IPS-18c (cell line): ENCODE measurements around the gene PRRC2B.
"Not testable (repeated sequence)": the region's sequence is repeated elsewhere in the genome, so short reads cannot be mapped to it uniquely, and the experiment has no call there.

ENCODE experiments used
- H3K4me3 ChIP-seq: 2 replicates; pipeline ENCODE4 v1.7.0; 2013; ENCODE audit warnings: low read depth, mild to moderate bottlenecking, low read length, moderate library complexity; ENCODE audit not compliant: insufficient read depth
- H3K9me3 ChIP-seq: one replicate; pipeline ENCODE4 v1.6.1; 2013; ENCODE audit warnings: mild to moderate bottlenecking, low read length, moderate library complexity; ENCODE audit not compliant: control insufficient read depth, insufficient read depth

The PRRC2B gene

GRCh38 chr9:131393622-131394463 lies at the start of gene PRRC2B:
Gene PRRC2B, plus strand, starts transcription at chr9:131394086. Its CDS starts 36,059 bp downstream, at chr9:131430145.
- peak within 1 kb of the TSS; percentile 68 for H3K4me3 ChIP-seq

GRCh38 chr9:131344931-131345535 lies 48.9 kb upstream of the PRRC2B start:
- H3K9me3 ChIP-seq = not testable (repeated sequence)

More at GRCh38 chr9:131393622-131394463, at the start of gene PRRC2B:
- H3K9me3 ChIP-seq = no peaks in the 10 kb centered on the region

GRCh38 chr9:131346559-131346958 lies 47.3 kb upstream of the PRRC2B start:
- H3K4me3 ChIP-seq = no peak overlapping the region
- peaks cover 4% of the 10 kb centered on the region for H3K9me3 ChIP-seq

More at GRCh38 chr9:131344931-131345535, 48.9 kb upstream of the PRRC2B start:
- H3K4me3 ChIP-seq = not testable (repeated sequence)

- Histone ChIP-seq H3K9me3 (peaks cover 4% of the 10 kb centered on the region), H3K4me3 (no peak overlapping the region)
Observed at GRCh38 chr9:131347376-131348020, 46.4 kb upstream of the PRRC2B start.

- Histone ChIP-seq H3K4me3 (no peak overlapping the region), H3K9me3 (peaks cover 4% of the 10 kb centered on the region)
Observed at GRCh38 chr9:131348631-131349521, 45.0 kb upstream of the PRRC2B start.

GRCh38 chr9:131349522-131349880 lies 44.4 kb upstream of the PRRC2B start:
- peaks cover 4% of the 10 kb centered on the region for H3K9me3 ChIP-seq
- peak overlapping the region; percentile 34 for H3K4me3 ChIP-seq

GRCh38 chr9:131349881-131350563 lies 43.9 kb upstream of the PRRC2B start:
- H3K4me3 ChIP-seq = peak overlapping the region; percentile 34

GRCh38 chr9:131356479-131356878 lies 37.4 kb upstream of the PRRC2B start:
- H3K9me3 ChIP-seq, H3K4me3 ChIP-seq: not testable (repeated sequence)

More at GRCh38 chr9:131349881-131350563, 43.9 kb upstream of the PRRC2B start:
- no peaks in the 10 kb centered on the region for H3K9me3 ChIP-seq

- Histone ChIP-seq H3K4me3 (no peak overlapping the region), H3K9me3 (no peaks in the 10 kb centered on the region)
Observed at GRCh38 chr9:131358556-131358955, 35.3 kb upstream of the PRRC2B start.

- no peaks in the 10 kb centered on the region for H3K9me3 ChIP-seq
- H3K4me3 ChIP-seq = no peak overlapping the region
Observed at GRCh38 chr9:131361202-131361833, 32.6 kb upstream of the PRRC2B start.

- H3K9me3 ChIP-seq = peaks cover 2% of the 10 kb centered on the region
- no peak overlapping the region for H3K4me3 ChIP-seq
Observed at GRCh38 chr9:131365546-131365945, 28.3 kb upstream of the PRRC2B start.

- Histone ChIP-seq H3K9me3 (peaks cover 2% of the 10 kb centered on the region), H3K4me3 (no peak overlapping the region)
Observed at GRCh38 chr9:131366761-131367401, 27.0 kb upstream of the PRRC2B start.

GRCh38 chr9:131367450-131367849 lies 26.4 kb upstream of the PRRC2B start:
- no peak overlapping the region for H3K4me3 ChIP-seq
- H3K9me3 ChIP-seq = peaks cover 2% of the 10 kb centered on the region

GRCh38 chr9:131370638-131371037 lies 23.2 kb upstream of the PRRC2B start:
- H3K9me3 ChIP-seq = peaks cover 2% of the 10 kb centered on the region
- H3K4me3 ChIP-seq = no peak overlapping the region

- H3K9me3 ChIP-seq = not testable (repeated sequence)
- peak overlapping the region; percentile 56 for H3K4me3 ChIP-seq
Observed at GRCh38 chr9:131372599-131372973, 21.3 kb upstream of the PRRC2B start.

- not testable (repeated sequence) for H3K9me3 ChIP-seq, H3K4me3 ChIP-seq
Observed at GRCh38 chr9:131374638-131375037, 19.2 kb upstream of the PRRC2B start.
